ENCODE results near the gene ZMYND12.
A peak's percentile ranks its signal among the peaks of the same experiment; 100 is the strongest.

The ZMYND12 gene

GRCh38 chr1:42434340-42434739, 21.5 kb downstream of the ZMYND12 start:
- no peak for DNase-seq

- no peak for DNase-seq
Measured at GRCh38 chr1:42433369-42433768, 22.5 kb downstream of the ZMYND12 start.

- DNase-seq = no peak
Measured at GRCh38 chr1:42432714-42433113, 23.1 kb downstream of the ZMYND12 start.

DNA sequence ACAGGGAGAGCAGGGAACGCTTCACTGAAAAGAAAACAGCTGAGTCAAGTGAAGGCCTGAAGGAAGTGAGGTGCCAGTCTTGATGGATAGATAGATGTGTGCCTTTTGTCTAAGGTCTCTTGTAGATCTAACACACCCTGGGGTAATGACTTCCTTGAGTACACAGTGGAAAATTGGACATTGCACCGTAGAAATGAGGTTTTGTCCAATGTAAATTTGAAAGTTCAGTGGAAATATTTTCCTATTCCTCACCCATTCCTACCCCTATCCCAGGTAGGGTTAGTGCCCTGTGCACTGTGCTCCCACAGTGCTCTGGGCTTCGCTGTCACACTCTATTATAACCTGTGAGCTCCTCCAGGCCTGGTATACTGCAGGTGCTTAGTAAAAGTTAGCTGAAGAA, 24.3 kb downstream of the ZMYND12 start:
- no peak for DNase-seq

GRCh38 chr1:42430286-42431135, 25.3 kb downstream of the ZMYND12 start:
- DNase-seq = no peak

DNA sequence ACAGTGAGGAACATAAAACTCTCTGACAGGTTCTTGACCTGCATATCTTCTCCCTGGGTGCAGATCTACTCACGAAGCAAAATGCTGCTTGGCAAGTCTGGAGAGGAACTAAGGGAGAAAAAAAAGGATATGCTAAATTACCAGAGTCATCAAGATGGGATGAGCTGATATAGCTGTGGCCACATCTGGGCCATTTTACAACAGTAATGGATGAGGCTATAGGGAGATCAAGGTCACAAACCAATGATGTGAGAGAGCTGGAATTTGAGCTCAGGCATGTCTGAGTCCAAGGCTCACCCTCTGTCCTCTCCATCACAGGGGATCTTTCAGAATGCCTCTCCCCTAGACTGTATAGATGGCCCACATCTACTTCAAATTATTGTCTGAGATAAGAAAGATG, 26.2 kb downstream of the ZMYND12 start:
- no peak for DNase-seq

- no peak for DNase-seq
Measured at GRCh38 chr1:42427240-42427639, 28.6 kb downstream of the ZMYND12 start.

GRCh38 chr1:42424201-42424600, 31.6 kb downstream of the ZMYND12 start:
- no peak for DNase-seq

- DNase-seq = no peak
Measured at GRCh38 chr1:42423681-42424080, 32.1 kb downstream of the ZMYND12 start.

DNA sequence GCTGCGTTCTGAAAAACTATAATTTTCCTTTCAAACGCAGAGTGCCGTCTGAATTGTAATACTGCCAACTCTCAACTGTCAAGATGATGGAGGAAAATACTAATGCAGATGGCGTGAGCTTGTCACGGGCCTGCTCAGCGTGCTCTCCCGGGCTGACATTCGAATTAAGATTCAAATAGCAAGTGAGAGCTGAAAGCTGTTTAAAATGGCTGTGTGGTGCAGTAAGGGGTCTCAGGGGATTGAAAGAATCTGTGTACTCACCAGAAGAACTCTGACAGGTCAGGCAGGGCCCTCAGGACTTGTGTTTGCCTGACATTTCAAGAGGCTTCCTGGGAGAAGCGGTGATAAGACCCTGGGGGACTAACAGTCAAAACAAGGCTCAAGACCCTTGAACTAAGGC, 33.1 kb downstream of the ZMYND12 start:
- DNase-seq = no peak

- peak; percentile 47 to 56 for DNase-seq
Measured at GRCh38 chr1:42420911-42421585, 34.8 kb downstream of the ZMYND12 start.

DNA sequence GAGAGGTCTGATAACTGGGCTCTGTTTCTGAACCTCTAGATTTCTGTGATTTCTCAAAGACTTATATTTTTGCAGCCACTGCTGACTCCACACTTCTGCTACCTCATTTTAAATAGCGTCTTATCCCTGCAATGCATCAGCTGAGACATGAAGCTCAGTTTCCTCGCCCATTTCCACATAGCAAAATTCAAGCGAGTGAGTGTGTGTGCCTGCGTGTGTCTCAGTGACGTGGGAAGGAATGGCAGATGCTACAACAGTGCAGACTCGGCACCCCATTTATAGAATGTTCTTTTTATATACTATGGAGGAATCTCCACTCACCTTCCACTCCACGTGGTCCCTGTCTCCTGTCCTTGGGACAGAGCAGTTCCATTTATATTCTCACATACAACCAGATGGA, 35.7 kb downstream of the ZMYND12 start:
- no peak for DNase-seq

DNA sequence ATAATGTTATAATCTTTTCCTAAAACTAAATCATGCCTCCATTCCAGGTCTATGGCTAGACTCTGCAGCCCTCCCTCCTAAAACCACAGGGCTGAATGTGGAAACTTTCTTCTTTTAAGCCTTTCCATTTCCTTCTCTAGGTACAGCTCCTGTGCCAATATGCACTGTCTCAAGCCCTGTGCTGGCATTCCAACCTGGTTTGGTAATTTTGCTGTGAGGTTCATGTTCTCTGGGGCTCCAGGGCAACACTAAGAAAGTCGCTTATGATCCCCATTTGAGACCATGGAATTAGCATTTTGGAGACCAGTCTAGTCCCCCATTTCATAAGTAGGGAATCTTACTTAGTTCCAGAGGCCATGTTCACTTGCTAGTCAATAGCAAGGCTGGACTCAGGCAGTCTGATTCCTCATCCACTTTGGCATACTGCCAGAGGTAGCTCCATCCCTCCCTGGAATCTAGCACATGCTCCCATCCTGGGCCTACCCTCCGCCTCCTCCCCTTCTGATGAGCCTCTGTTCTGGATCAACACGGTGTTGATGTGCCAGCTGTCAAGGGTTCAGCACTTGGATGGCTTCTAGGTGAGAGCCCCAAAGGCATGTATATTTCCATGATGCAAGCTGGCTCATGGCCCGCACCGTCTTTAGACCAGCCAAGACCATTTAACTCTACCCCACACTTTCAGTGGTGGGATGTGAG, 36.5 kb downstream of the ZMYND12 start:
- no peak for DNase-seq

DNA sequence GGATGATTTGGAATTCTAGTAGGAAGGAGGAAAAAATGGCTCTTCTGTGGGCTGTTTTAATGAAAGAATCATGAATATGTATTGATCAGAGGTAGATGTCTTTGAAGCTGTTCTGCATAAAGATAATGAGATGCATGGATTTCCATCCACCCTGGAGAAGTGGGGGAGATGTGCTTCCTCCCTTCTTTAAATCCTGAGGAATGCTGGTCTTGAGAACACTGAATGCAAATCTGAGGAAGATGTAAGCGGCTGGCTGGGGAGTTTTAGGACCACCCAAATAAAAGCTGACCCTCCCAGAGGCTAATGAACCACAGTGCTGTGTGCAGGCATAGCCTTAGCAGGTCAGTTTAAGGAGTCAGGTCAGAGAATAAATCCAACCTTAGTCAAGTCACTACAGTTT, 37.3 kb downstream of the ZMYND12 start:
- DNase-seq = no peak

DNA sequence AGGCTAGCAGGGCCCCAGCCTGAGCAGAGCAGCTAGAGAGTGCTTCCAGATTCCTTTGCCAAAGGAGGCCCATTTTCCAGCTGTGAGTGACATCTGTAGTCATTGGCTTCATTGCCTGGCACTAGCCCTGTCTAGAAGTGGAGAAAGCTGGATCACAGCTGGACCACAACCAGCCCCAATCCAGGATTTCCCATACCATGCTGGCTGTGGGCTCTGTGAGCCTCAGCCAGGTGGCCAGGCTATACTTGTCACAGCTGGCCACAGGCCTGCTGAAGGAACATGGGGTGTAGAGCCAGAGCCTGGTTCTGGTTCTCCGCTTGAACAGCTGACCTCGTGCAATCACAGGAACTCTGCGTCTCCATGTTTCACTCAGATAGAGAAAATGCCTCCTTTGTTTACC, 38.7 kb downstream of the ZMYND12 start:
- DNase-seq = no peak

DNA sequence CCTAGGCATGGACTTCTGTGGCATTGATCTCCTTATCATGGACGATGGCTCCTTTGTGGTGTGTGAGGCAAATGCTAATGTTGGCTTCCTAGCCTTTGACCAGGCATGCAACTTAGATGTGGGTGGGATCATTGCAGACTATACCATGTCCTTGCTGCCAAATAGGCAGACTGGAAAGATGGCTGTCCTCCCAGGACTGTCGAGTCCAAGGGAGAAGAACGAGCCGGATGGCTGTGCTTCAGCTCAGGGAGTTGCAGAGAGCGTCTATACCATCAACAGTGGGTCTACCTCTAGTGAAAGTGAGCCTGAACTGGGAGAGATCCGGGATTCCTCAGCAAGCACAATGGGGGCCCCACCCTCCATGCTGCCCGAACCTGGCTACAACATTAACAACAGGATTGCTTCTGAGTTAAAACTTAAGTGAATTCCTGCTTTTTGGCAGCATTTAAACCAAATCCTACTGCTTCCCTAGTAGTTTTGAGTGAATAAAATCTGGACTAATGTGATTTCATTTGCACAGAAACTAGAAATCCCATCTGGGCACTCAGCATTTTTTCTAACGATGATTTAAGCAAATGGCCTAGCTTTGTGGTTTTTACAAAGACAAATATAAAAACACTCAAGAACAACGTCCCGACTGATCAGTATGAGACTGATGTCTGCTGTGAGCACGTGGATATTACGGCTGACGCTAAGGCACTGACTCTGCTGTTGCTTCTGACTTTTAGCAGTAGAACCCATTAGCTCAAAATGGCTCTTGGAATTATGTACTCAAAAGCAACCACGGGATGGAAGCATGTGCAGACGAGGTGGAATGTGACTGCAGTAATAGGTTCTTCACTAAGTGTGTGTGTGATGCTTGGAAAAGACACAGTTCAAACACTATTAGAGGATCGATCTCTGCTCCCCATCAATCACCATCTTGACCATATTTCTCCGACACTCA, 41.0 kb downstream of the ZMYND12 start:
- no peak for DNase-seq

DNA sequence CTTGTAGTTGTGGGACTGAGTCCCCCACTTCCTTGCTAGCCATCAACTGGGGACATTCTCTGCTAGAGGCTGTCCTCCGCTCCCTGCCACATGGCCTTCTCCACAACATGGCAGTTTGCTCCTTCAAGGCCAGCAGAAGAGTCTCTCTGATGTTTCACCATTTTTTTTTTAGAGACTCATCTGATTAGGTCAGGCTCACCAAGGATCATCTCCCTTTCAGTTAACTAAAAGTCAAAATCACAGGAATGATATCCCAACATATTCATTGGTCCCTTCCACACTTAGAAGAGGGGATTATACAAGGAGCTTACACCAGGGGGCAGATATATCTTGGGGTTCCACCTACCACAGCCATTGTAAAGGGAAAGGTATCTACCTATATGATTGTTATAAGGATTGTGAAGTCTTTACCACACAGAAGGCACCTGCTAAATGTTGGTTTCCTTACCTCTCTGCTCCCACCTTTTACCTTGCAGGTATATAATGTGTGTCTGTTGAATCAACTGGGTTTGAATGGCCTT, 51.9 kb downstream of the ZMYND12 start:
- peak in 1 of 2 experiments; percentile 11 for DNase-seq

- DNase-seq = no peak
Measured at GRCh38 chr1:42399315-42400100, 56.3 kb downstream of the ZMYND12 start.

DNA sequence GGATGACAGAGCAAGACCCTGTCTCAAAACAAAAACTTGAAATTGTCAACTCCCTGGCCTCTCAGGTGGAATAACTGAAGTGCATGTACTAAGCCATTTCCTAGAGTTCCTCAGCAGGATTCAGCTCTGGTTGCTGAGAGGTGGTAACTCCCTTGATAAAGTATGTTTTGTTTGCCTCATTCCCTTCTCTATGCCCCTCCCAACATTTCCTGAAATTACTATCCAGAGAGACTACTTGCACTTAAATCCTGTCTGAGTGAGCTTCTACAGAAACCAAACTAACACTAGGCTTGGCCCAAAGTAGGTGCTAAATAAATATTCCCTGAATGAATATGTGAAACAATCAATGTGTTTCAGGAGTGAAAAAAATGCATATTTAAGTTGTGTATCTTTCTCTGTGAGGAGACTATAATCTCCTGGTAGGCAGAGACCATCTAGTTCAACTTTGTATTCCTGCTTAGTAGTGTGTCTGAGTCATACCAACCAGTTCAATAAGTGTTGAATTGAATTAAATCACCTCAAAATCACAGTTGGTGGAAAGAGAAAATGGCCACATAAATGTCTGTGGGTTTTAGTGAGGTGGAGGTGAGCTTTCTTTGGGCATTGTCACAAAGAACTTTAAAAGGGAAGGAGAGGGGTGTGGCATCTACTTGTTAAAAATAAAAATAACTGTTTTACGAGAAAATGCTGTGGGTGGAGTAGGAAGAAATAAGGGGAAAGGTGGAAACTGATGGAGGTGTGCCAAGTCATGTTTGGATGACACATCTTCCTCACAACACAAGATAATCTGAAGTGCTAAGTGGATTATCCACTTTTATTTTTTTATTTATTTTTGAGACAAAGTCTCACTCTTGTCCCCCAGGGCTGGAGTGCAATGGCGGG, 62.6 kb downstream of the ZMYND12 start:
- DNase-seq = no peak

DNA sequence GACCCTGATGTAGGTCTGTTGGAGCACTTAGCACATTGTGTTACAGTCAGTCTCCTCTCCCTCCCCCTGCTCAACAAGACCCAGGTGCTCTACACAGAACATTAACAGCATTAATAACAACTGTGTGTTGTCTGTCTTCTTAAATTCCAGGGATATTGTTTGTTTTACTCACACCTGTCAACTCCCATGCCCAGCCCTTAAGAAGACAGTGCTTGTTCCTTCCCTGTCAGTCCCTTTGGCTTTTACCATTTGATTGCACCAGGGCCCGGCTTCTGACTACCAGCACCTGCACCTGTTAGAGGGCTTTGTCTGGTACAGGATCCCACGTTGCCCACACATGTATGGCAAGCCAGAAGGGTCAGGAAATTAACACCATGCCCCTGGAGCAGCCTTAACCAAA, 63.6 kb downstream of the ZMYND12 start:
- DNase-seq = peak; percentile 17 to 37

DNA sequence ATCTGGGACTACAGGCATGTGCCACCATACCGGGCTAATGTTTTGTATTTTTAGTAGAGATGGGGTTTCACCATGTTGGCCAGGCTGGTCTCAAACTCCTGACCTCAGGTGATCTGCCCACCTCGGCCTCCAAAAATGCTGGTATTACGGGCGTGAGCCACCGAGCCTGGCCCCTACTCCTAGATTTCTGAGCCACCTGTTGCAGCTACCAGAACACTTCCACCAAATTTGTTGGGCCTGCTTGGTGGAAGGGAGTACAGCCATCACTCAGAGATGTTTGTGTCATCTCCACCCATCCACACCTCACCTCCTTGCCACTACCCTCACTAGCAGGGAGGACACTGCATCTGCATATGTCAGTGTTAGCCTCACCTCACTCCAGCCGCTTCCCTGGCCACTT, 69.8 kb downstream of the ZMYND12 start:
- DNase-seq = no peak

Data from NCI-H526 (cell line).